DMS 273 treated with DMSO at 0.1 percent for 48 hours (cell line): ENCODE results near the gene STXBP1.

Experiments
- DNase-seq: peaks from one replicate; lab custom pipeline; 2025; lab: John Stamatoyannopoulos, UW

Gene STXBP1

GRCh38 chr9:127611899-127612790, at the start of gene STXBP1:
TSS of gene STXBP1 (plus strand) at chr9:127612277. CDS start at chr9:127612404, 127 bp downstream.
- DNase-seq: peak; percentile 15

- DNase-seq: no peak
Observed at GRCh38 chr9:127562279-127562796, 49.7 kb upstream of the STXBP1 start.

- DNase-seq: no peak
Observed at GRCh38 chr9:127562841-127563401, 49.2 kb upstream of the STXBP1 start.

GRCh38 chr9:127563579-127563978, 48.5 kb upstream of the STXBP1 start:
- DNase-seq: no peak

- DNase-seq: no peak
Observed at GRCh38 chr9:127565231-127565630, 46.8 kb upstream of the STXBP1 start.

GRCh38 chr9:127566351-127567001, 45.6 kb upstream of the STXBP1 start:
- DNase-seq: no peak

GRCh38 chr9:127567035-127567729, 44.9 kb upstream of the STXBP1 start:
- DNase-seq: no peak

- no peak for DNase-seq
Observed at GRCh38 chr9:127567730-127568617, 44.1 kb upstream of the STXBP1 start.

- no peak for DNase-seq
Observed at GRCh38 chr9:127568618-127568970, 43.5 kb upstream of the STXBP1 start.

- DNase-seq: no peak
Observed at GRCh38 chr9:127568971-127569885, 42.8 kb upstream of the STXBP1 start.

GRCh38 chr9:127569886-127570401, 42.1 kb upstream of the STXBP1 start:
- DNase-seq: peak; percentile 31

GRCh38 chr9:127570533-127571111, 41.5 kb upstream of the STXBP1 start:
- DNase-seq: no peak

- no peak for DNase-seq
Observed at GRCh38 chr9:127571971-127572370, 40.1 kb upstream of the STXBP1 start.

GRCh38 chr9:127572961-127573721, 38.9 kb upstream of the STXBP1 start:
- no peak for DNase-seq

- peak; percentile 56 for DNase-seq
Observed at GRCh38 chr9:127574072-127574993, 37.7 kb upstream of the STXBP1 start.

- no peak for DNase-seq
Observed at GRCh38 chr9:127575875-127576778, 36.0 kb upstream of the STXBP1 start.
